Motor neuron (in vitro differentiated cells): ENCODE measurements around the gene PRDX3. TPM values are rescaled to one million over a fixed set of nuclear protein-coding genes. Genes with fewer than 3 reads are reported as not detected.
A peak's percentile ranks its signal among the peaks of the same experiment; 100 is the strongest.

ENCODE experiments used
- ATAC-seq, 8 experiments: fragments of 200-7000 bp; cut with Tn5 transposase; replicated peaks in 6 of 8; 2 replicates each; pipeline ENCODE4 v1.8.0; 2021; ENCODE audit warnings: mild to moderate bottlenecking in 8 of 8, moderate library complexity in 8 of 8
- H3K27ac ChIP-seq, 2 donors: fragments of 250-450 bp; sonication (Bioruptor Pico); 2 replicates each; pipeline ENCODE4 v1.9.0; 2021; ENCODE audit warnings: antibody characterized with exemption in 2 of 2, mild to moderate bottlenecking in 2 of 2, moderate library complexity in 1 of 2
- H3K4me1 ChIP-seq, 2 donors: fragments of 250-450 bp; sonication (Bioruptor Pico); replicated peaks in 1 of 2; 2 replicates each; pipeline ENCODE4 v1.6.1; 2021; ENCODE audit warnings: antibody characterized with exemption in 2 of 2, mild to moderate bottlenecking in 2 of 2, moderate library complexity in 1 of 2
- H3K4me3 ChIP-seq, 5 donors: fragments of 250-450 bp; sonication (Bioruptor Pico); 2 replicates each; pipeline ENCODE4 v1.9.0; 2021; ENCODE audit warnings: antibody characterized with exemption in 5 of 5, mild to moderate bottlenecking in 5 of 5, moderate library complexity in 4 of 5
- WGBS, 10 experiments: fragments of 450-650 bp; shearing (Covaris generic); methylation state at CpG; one replicate each; pipeline ENCODE4 v1.0.0; 2022; 5-methylcytosine and 5-hydroxymethylcytosine counted together
- in situ Hi-C, 9 experiments: fragments of 400-800 bp; cut with MboI; loops; one replicate each; pipeline ENCODE4 v1.15.0; 2021; ENCODE audit warnings: low sequenced_read_pairs in 9 of 9, low pct_unique_long_range_greater_than_20kb in 2 of 9; ENCODE audit not compliant: unreplicated experiment in 9 of 9
- total RNA-seq, 8 experiments: library from RNA; unstranded; fragments of 300-600 nt; gene quantifications; 2 replicates each; pipeline versions ENCODE4 v1.2.3 to v1.2.4, GENCODE V29; 2022

PRDX3 gene
- total RNA-seq, 8 experiments from 2014 or later: 78.5 to 191 (median 129) TPM

- in situ Hi-C loops: no loop called here
- no peak overlapping the region for H3K4me3 ChIP-seq
These were observed 46.9 kb downstream of the PRDX3 start for GRCh38 chr10:119131512-119132240.

GRCh38 chr10:119129721-119130120, 48.9 kb downstream of the PRDX3 start:
- no peak for ATAC-seq
- Histone ChIP-seq H3K4me3 (no peak overlapping the region), H3K4me1 (no peaks in the 10 kb centered on the region), H3K27ac (no peak overlapping the region)
- WGBS, 10 experiments: 17 to 100% (median 94%) methylated on average over 1 to 4 of the region's 4 CpGs
- in situ Hi-C loops: no loop called here

More at GRCh38 chr10:119131512-119132240, 46.9 kb downstream of the PRDX3 start:
- Histone ChIP-seq H3K27ac (no peak overlapping the region), H3K4me1 (no peaks in the 10 kb centered on the region)
- WGBS, 10 experiments: 45 to 100% (median 74%) methylated on average over 3 to 9 of the region's 10 CpGs
- ATAC-seq: peak in 2 of 8 experiments; percentile 61 to 73

GRCh38 chr10:119125942-119126341, 52.7 kb downstream of the PRDX3 start:
- no peak for ATAC-seq
- no peaks in the 10 kb centered on the region for H3K4me1 ChIP-seq
- WGBS, 10 experiments: 83 to 100% (median 95%) methylated on average over 1 to 2 of the region's 2 CpGs; no CpG with 5 or more reads in 1 of the 10 experiments
- no peak overlapping the region for H3K4me3 ChIP-seq
- in situ Hi-C loops: no loop called here
- H3K27ac ChIP-seq: no peak overlapping the region

- 71 to 100% (median 100%) methylated on average over 1 to 2 of the region's 2 CpGs; no CpG with 5 or more reads in 2 of the 10 experiments for WGBS, 10 experiments
- no peak for ATAC-seq
- no peak overlapping the region for H3K4me3 ChIP-seq
- H3K4me1 ChIP-seq: no peaks in the 10 kb centered on the region
- no peak overlapping the region for H3K27ac ChIP-seq
- in situ Hi-C loops: no loop called here
These were observed 57.7 kb downstream of the PRDX3 start for GRCh38 chr10:119120875-119121274.

- ATAC-seq: no peak
- in situ Hi-C loops: no loop called here
- Histone ChIP-seq H3K4me3 (no peak overlapping the region), H3K4me1 (no peaks in the 10 kb centered on the region), H3K27ac (no peak overlapping the region)
- WGBS, 10 experiments: 81 to 100% (median 91%) methylated on average over 1 to 4 of the region's 4 CpGs
These were observed 58.2 kb downstream of the PRDX3 start for GRCh38 chr10:119120413-119120867.

- no peak for ATAC-seq
- 60 to 100% (median 100%) methylated on average over 1 of the region's 1 CpG; no CpG with 5 or more reads in 5 of the 10 experiments for WGBS, 10 experiments
- in situ Hi-C loops: no loop called here
- Histone ChIP-seq H3K27ac (no peak overlapping the region), H3K4me3 (no peak overlapping the region), H3K4me1 (no peaks in the 10 kb centered on the region)
These were observed 59.2 kb downstream of the PRDX3 start for GRCh38 chr10:119119400-119119799.

- no peak for ATAC-seq
- Histone ChIP-seq H3K27ac (no peak overlapping the region), H3K4me1 (no peaks in the 10 kb centered on the region), H3K4me3 (no peak overlapping the region)
- in situ Hi-C loops: no loop called here
- WGBS, 10 experiments: 45 to 100% (median 87%) methylated on average over 1 to 5 of the region's 5 CpGs; no CpG with 5 or more reads in 2 of the 10 experiments
These were observed 60.4 kb downstream of the PRDX3 start for GRCh38 chr10:119118231-119118630.

Other genes starting within 250 kb of the PRDX3 start
- gene NANOS1, start 149.1 kb downstream of the PRDX3 start, total RNA-seq: 10 to 100 TPM in 1 of 8 experiments, 1 to 10 TPM in 7; 1.1 to 26.4 (median 6.7) TPM
- gene EIF3A, start 98.0 kb downstream of the PRDX3 start, total RNA-seq: 100 to 1,000 TPM in 5 of 8 experiments, 10 to 100 TPM in 3; 75.7 to 184 (median 113) TPM
- 10 to 100 TPM; 29.1 to 51.2 (median 39.8) TPM for gene DENND10, start 74.7 kb downstream of the PRDX3 start, total RNA-seq
- gene SFXN4, start 13.1 kb downstream of the PRDX3 start, total RNA-seq: 10 to 100 TPM; 10.9 to 57.0 (median 21.8) TPM
- 10 to 100 TPM in 5 of 8 experiments, 1 to 10 TPM in 3; 4.0 to 27.2 (median 11.1) TPM for gene GRK5, start 28.8 kb upstream of the PRDX3 start, total RNA-seq